K562 (cell line): Measurements from ENCODE around the gene APBB2. TPM values are rescaled to one million over a fixed set of nuclear protein-coding genes. Genes with fewer than 3 reads are reported as not detected.
A peak's percentile ranks its signal among the peaks of the same experiment; 100 is the strongest.

Experiments used
- ATAC-seq: fragments of 200-7000 bp; cut with Tn5 transposase; 3 replicates; pipeline ENCODE4 v1.9.1; 2020; ENCODE audit warnings: moderate library complexity
- Bru-seq: library from RNA; stranded (reverse); fragments of 400-500 nt; gene quantifications from one replicate; lab custom pipeline; 2021; lab: Mats Ljungman, UMichigan
- BruChase-seq, 2 experiments: library from RNA; stranded (reverse); fragments of 400-500 nt; gene quantifications; one replicate each; lab custom pipeline; 2021; lab: Mats Ljungman, UMichigan
- BruUV-seq: library from RNA; stranded (reverse); fragments of 400-500 nt; replicated peaks from 2 replicates; lab custom pipeline; 2021; lab: Mats Ljungman, UMichigan
- CTCF ChIA-PET: fragments of 300-600 bp; formaldehyde crosslinking; extraction: SDS; loops from one replicate; lab custom pipeline; 2021; ENCODE audit warnings: low intra/inter-chr PET ratio; lab: Yijun Ruan, JAX
- POLR2A ChIA-PET: fragments of 300-600, 350-650 bp; sonication (Branson Sonifier 250); formaldehyde crosslinking; extraction: SDS; loops from one replicate; lab custom pipeline; 2021; ENCODE audit warnings: antibody characterized with exemption, inconsistent platforms; lab: Yijun Ruan, JAX
- DNase-seq, 4 experiments: peaks; one replicate each; pipeline versions ENCODE4 v3.0.0 to v3.0.0-alpha.2; 2011 to 2018; ENCODE audit warnings: low spot score in 3 of 4, mixed read lengths in 3 of 4; ENCODE audit errors: extremely low read depth in 1 of 4
- FAIRE-seq: peaks from 2 replicates; lab custom pipeline; 2011; peaks lifted over from hg19 to GRCh38; lab: Jason Lieb, UNC
- H2AFZ ChIP-seq: 2 replicates; pipeline ENCODE4 v1.6.0; 2011; ENCODE audit warnings: low read depth, low read length, control low read depth, inconsistent platforms
- H3K27ac ChIP-seq: fragments of 200-600 bp; 3 replicates; pipeline ENCODE4 v1.8.0; 2011; ENCODE audit warnings: low read depth, mild to moderate bottlenecking, control low read depth, inconsistent platforms, low read length, moderate library complexity, mixed read lengths; ENCODE audit errors: extremely low read depth
- H3K27me3 ChIP-seq, 2 experiments: fragments of 300-600 bp in 1 of 2; 2 replicates in 1 of 2; 3 replicates in 1 of 2; pipeline versions ENCODE4 v1.6.0 to v1.8.0; 2011; ENCODE audit warnings: inconsistent platforms in 2 of 2, low read length in 2 of 2, mild to moderate bottlenecking in 1 of 2, mixed read lengths in 1 of 2, moderate library complexity in 1 of 2; ENCODE audit not compliant: control insufficient read depth in 2 of 2, insufficient read depth in 2 of 2
- H3K36me3 ChIP-seq: fragments of 300-600 bp; 3 replicates; pipeline ENCODE4 v1.8.0; 2011; ENCODE audit warnings: mild to moderate bottlenecking, low read length, inconsistent platforms; ENCODE audit not compliant: control insufficient read depth, insufficient read depth
- H3K4me1 ChIP-seq, 2 experiments: fragments of 200-600 bp in 1 of 2; replicated peaks in 1 of 2; 2 replicates in 1 of 2; 3 replicates in 1 of 2; pipeline versions ENCODE4 v1.5.1 to v1.8.0; 2011; ENCODE audit warnings: inconsistent platforms in 2 of 2, low read length in 2 of 2, mild to moderate bottlenecking in 1 of 2, mixed read lengths in 1 of 2, moderate library complexity in 1 of 2; ENCODE audit not compliant: control insufficient read depth in 2 of 2, insufficient read depth in 2 of 2
- H3K4me2 ChIP-seq: 2 replicates; pipeline ENCODE4 v1.6.1; 2011; ENCODE audit warnings: low read length, control low read depth, inconsistent platforms, mixed read lengths; ENCODE audit not compliant: insufficient read depth
- H3K4me3 ChIP-seq: fragments of 200-600 bp; sonication (generic), shearing (Covaris generic); 2 replicates; pipeline ENCODE4 v1.5.1; 2016; ENCODE audit warnings: control low read depth, inconsistent platforms
- H3K79me2 ChIP-seq: fragments of 200-600 bp; 3 replicates; pipeline ENCODE4 v1.8.0; 2011; ENCODE audit warnings: low read length, inconsistent platforms; ENCODE audit not compliant: control insufficient read depth, insufficient read depth
- H3K9ac ChIP-seq, 2 experiments: 2 replicates each; pipeline versions ENCODE4 v1.6.0 to v1.6.1; 2011; ENCODE audit warnings: low read depth in 2 of 2, low read length in 2 of 2, control low read depth in 1 of 2, inconsistent platforms in 1 of 2, mild to moderate bottlenecking in 1 of 2, mixed read lengths in 1 of 2; ENCODE audit not compliant: insufficient read depth in 1 of 2
- H3K9me1 ChIP-seq: one replicate; pipeline ENCODE4 v1.6.0; 2011; ENCODE audit warnings: inconsistent platforms, mild to moderate bottlenecking, low read length, moderate library complexity; ENCODE audit not compliant: control insufficient read depth, insufficient read depth
- H3K9me3 ChIP-seq: replicated peaks from 2 replicates; pipeline ENCODE4 v1.5.1; 2011; ENCODE audit warnings: low read depth, low read length, inconsistent platforms; ENCODE audit not compliant: control insufficient read depth, insufficient read depth
- H4K20me1 ChIP-seq: replicated peaks from 2 replicates; pipeline ENCODE4 v1.6.1; 2011; ENCODE audit warnings: low read length, inconsistent platforms, mixed read lengths; ENCODE audit not compliant: control insufficient read depth, insufficient read depth
- EGR1 ChIP-seq: fragments of 450-650 bp; conservative IDR thresholded peaks from 2 replicates; pipeline ENCODE4 v1.6.1; 2017; ENCODE audit warnings: mild to moderate bottlenecking
- GABPB1 ChIP-seq: sonication (generic); formaldehyde crosslinking; IDR thresholded peaks from 2 replicates; pipeline ENCODE4 v1.8.0; 2022; ENCODE audit warnings: mild to moderate bottlenecking, missing genetic modification reagents
- RFX1 ChIP-seq: fragments of 450-650 bp; IDR thresholded peaks from 2 replicates; pipeline ENCODE4 v1.6.1; 2016; ENCODE audit warnings: mild to moderate bottlenecking, moderate library complexity
- TBL1XR1 ChIP-seq, 2 experiments: IDR thresholded peaks; 2 replicates each; pipeline ENCODE4 v1.6.1; 2012; ENCODE audit warnings: improper control_type of control experiment in 2 of 2, low read length in 2 of 2, mild to moderate bottlenecking in 1 of 2
- ZNF324 ChIP-seq: fragments of 250-450 bp; sonication (Bioruptor Pico); IDR thresholded peaks from 2 replicates; pipeline ENCODE4 v1.4.0; 2020; ENCODE audit warnings: mild to moderate bottlenecking
- ZNF431 ChIP-seq: sonication (generic); formaldehyde crosslinking; IDR thresholded peaks from 2 replicates; pipeline ENCODE4 v1.8.0; 2022; ENCODE audit warnings: mild to moderate bottlenecking, missing genetic modification reagents
- WGBS: fragments of 100-300 bp; shearing (Covaris generic); methylation state at CpG from one replicate; pipeline ENCODE4 v1.1.6; 2016; ENCODE audit warnings: low coverage, mixed read lengths; ENCODE audit not compliant: insufficient coverage; ENCODE audit errors: missing lambda C conversion rate; 5-methylcytosine and 5-hydroxymethylcytosine counted together
- in situ Hi-C: fragments of 300-500 bp; cut with MboI; formaldehyde crosslinking; loops from 4 replicates; pipeline ENCODE4 v1.15.0; 2018; ENCODE audit warnings: inconsistent platforms, mixed read lengths
- intact Hi-C: fragments of 100-400 bp; cut with micrococcal nuclease; formaldehyde crosslinking; loops from 2 replicates; pipeline ENCODE4 v1.14.2; 2022
- long read RNA-seq, 3 experiments: library from polyadenylated mRNA in 2 of 3; library from RNA in 1 of 3; unstranded in 2 of 3; stranded (forward) in 1 of 3; transcript quantifications; one replicate each; pipeline ENCODE4 v2.0.0, GENCODE V29; 2019 to 2022
- polyA minus RNA-seq, 3 experiments: library from RNA; depleted of rRNA, polyadenylated mRNA; stranded (reverse); fragments of >200 nt; gene quantifications; 2 replicates each; pipeline ENCODE4 v1.2.3, GENCODE V29; 2011
- polyA plus RNA-seq, 8 experiments: library from polyadenylated mRNA; depleted of rRNA in 4 of 8; stranded (reverse) in 5 of 8; unstranded in 3 of 8; fragments of >200 nt; fragmentation: Nextera tagmentation in 2 of 8; fragmentation: Illumina TruSeq in 1 of 8; extraction: Ambion mirVana in 2 of 8; extraction: Trizol in 1 of 8; gene quantifications; 2 replicates each; pipeline versions ENCODE4 v1.2.1 to v1.2.3, GENCODE V29; 2011 to 2014; ENCODE audit warnings: inconsistent platforms in 1 of 8, missing spikeins in 1 of 8
- total RNA-seq, 7 experiments: library from RNA; depleted of rRNA in 6 of 7; stranded (reverse); fragments of >200 nt in 6 of 7; fragmentation: Illumina TruSeq in 2 of 7; extraction: Trizol in 2 of 7; gene quantifications; 2 replicates each; pipeline versions ENCODE4 v1.2.1 to v1.2.3, GENCODE V29; 2011 to 2021; ENCODE audit warnings: low replicate concordance in 1 of 7
- TF ChIP-seq, protein P1 (sequence below), 3 experiments: IDR thresholded peaks in 2 of 3; conservative IDR thresholded peaks in 1 of 3; 2 replicates each; pipeline ENCODE4 v1.5.1; 2011 to 2012; ENCODE audit warnings: low read length in 3 of 3, mild to moderate bottlenecking in 3 of 3, control low read depth in 2 of 3, improper control_type of control experiment in 1 of 3, inconsistent platforms in 1 of 3, low read depth in 1 of 3, mixed read lengths in 1 of 3, moderate library complexity in 1 of 3; ENCODE audit not compliant: insufficient read depth in 2 of 3
- TF ChIP-seq, protein P2 (sequence below): fragments of 250-450 bp; sonication (Bioruptor Pico); IDR thresholded peaks from 2 replicates; pipeline ENCODE4 v1.5.0; 2020; ENCODE audit warnings: mild to moderate bottlenecking
- TF ChIP-seq, protein P3 (sequence below): fragments of 200-800 bp; sonication (Bioruptor generic); IDR thresholded peaks from 2 replicates; pipeline ENCODE4 v1.6.1; 2017; ENCODE audit warnings: missing genetic modification characterization, missing compliant biosample characterization

Gene APBB2
- 3.2 and 3.4 TPM in 2 replicates for total RNA-seq (2011; cell fraction: chromatin; rRNA removed; ENCODE audit: low replicate concordance)
- 1.8 and 2.6 TPM in 2 replicates for total RNA-seq (2011; cell fraction: nucleolus; rRNA removed)
- total RNA-seq (2011; cell fraction: nucleoplasm; rRNA removed) = 1.2 and 1.3 TPM in 2 replicates
- total RNA-seq (2014; rRNA removed) (1.4 and 2.4 TPM in 2 replicates), total RNA-seq (2014; rRNA removed; fragmentation: Illumina TruSeq; extraction: Trizol) (1.7 and 1.9 TPM in 2 replicates), total RNA-seq (2015; rRNA removed; fragmentation: Illumina TruSeq; extraction: Trizol) (1.5 and 1.8 TPM in 2 replicates), total RNA-seq (2021) (2.1 TPM in 2 replicates), polyA plus RNA-seq (2011; rRNA removed) (0.20 and 0.24 TPM in 2 replicates), polyA plus RNA-seq (2014; fragmentation: Illumina TruSeq; extraction: Trizol) (1.4 and 2.0 TPM in 2 replicates), polyA plus RNA-seq (2014; fragmentation: Nextera tagmentation; extraction: Ambion mirVana) (under 1 TPM; 0.08 to 0.24 TPM), polyA plus RNA-seq (2014; rRNA removed) (0.73 and 0.90 TPM in 2 replicates), polyA minus RNA-seq (2011; rRNA and poly(A)+ RNA removed) (0.21 and 0.39 TPM in 2 replicates), Bru-seq, nascent RNA (percentile 35 among the genes with signal in this experiment), BruChase-seq, experiment 1, labeled RNA remaining after a 2-hour chase (percentile 38 among the genes with signal in this experiment), BruChase-seq, experiment 2, labeled RNA remaining after a 6-hour chase (percentile 36 among the genes with signal in this experiment)
- 0.09 and 0.10 TPM in 2 replicates for polyA plus RNA-seq (2011; cell fraction: cytosol; rRNA removed)
- 0.28 and 0.40 TPM in 2 replicates for polyA plus RNA-seq (2011; cell fraction: nucleus; rRNA removed)
- polyA plus RNA-seq (2012) = 0.77 and 3.3 TPM in 2 replicates
- 1.3 TPM in 1 of 2 replicates, not detected in the other for polyA minus RNA-seq (2011; cell fraction: cytosol; rRNA and poly(A)+ RNA removed)
- 0.56 and 1.5 TPM in 2 replicates for polyA minus RNA-seq (2011; cell fraction: nucleus; rRNA and poly(A)+ RNA removed)
- long read RNA-seq, experiment 1, partial matches to known transcripts = 2 of 4 reads
- long read RNA-seq, experiment 1, other reads (novel, unspliced or antisense) = 2 of 4 reads
- long read RNA-seq, experiment 2, partial matches to known transcripts = 0 of 1 reads
- long read RNA-seq, experiment 2, other reads (novel, unspliced or antisense) = 1 of 1 reads
- long read RNA-seq, experiment 3 = 0 reads

DNA sequence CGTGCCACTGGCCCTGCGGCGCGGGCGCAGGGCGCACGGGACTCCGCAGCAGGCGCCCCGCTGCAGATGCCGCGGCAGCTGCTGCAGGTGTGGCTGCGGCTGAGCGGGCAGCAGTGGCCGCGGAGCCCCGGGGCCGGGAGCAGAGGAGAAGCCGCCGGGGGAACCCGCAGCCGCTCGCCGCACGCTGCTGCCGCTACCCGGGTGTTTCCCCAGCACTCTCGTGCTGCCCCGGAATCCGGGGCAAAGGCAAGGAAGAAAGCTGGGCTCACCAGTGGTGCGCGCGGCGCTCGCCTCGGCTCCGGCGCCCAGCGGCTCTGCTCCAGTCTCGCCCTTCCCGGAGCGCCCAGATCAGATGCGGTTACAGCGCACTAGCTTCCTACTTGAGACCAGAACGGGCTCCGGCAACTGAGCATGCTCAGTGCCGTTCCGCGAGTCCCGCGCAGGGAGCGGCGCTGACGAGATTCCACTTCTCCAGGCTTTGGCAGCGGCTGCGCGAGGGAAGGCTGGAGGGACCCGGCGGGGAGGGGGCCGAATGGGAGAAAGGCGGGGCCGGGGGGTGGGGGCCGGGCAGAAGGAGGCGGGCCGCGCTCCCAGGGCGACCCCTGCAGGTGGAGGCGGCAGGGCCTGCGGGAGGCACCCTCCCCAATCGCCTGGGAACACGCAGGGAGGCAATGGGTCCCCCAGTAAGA lies at the start of gene APBB2:
Gene APBB2, minus strand, starts transcription at position 407 of the 689 bp plus-strand sequence. CDS start 181,288 bp downstream, outside the sequence.
- peak within 1 kb of the TSS; percentile 69 for H2AFZ ChIP-seq
- in situ Hi-C loops (loop anchor here (10.0 kb wide), 1 partner anchor 239 kb away; no protein-coding TSS in a partner anchor), intact Hi-C loops (loop anchor here (2.0 kb wide), 2 partner anchors 237 to 287 kb away; no protein-coding TSS in a partner anchor)
- 11% methylated on average over 51 of the region's 71 CpGs for whole genome bisulfite sequencing
- no TSS peak for BruUV-seq
- peak within 1 kb of the TSS; percentile 36; the same call in 1 of the 2 replicates for H3K4me2 ChIP-seq
- H3K36me3 ChIP-seq = no peaks in the 10 kb centered on the region
- POLR2A ChIA-PET = interaction anchor here (1.2 kb wide), 1 partner anchor 11 kb away, joined by 3 read pairs; no protein-coding TSS in a partner anchor
- CTCF ChIA-PET = interaction anchor here (0.8 to 1.5 kb wide), 3 partner anchors 238 to 292 kb away, joined by 3 to 6 read pairs (median 3); no protein-coding TSS in a partner anchor
- H3K9me3 ChIP-seq = no peaks in the 10 kb centered on the region
- H3K4me3 ChIP-seq = peak within 1 kb of the TSS; percentile 43
- peaks cover 0 to 12% of the 10 kb centered on the region in 2 experiments; a peak in 2 of 5 replicates for H3K4me1 ChIP-seq
- peak; percentile 74 to 86 (median 84) for DNase-seq
- H3K9me1 ChIP-seq = no peaks in the 10 kb centered on the region
- peak within 1 kb of the TSS in 1 of 2 experiments; percentile 88; a peak in 2 of 4 replicates for H3K9ac ChIP-seq
- peak; percentile 93 for ATAC-seq
- peaks cover 11 to 17% of the 10 kb centered on the region in 2 experiments; a peak in 4 of 5 replicates for H3K27me3 ChIP-seq
- no peaks in the 10 kb centered on the region for H4K20me1 ChIP-seq
- H3K27ac ChIP-seq = no peak within 1 kb of the TSS
- FAIRE-seq = no peak
- no peaks in the 10 kb centered on the region for H3K79me2 ChIP-seq
- TF ChIP-seq ZNF431 (CRISPR knock-in tag) (no peak), GABPB1 (no peak), RFX1 (no peak), ZNF324 (CRISPR knock-in tag) (no peak), TBL1XR1 (IDR thresholded peaks at IDR 0.05; ENCODE audit: low read length in 2 of 2) (no peak), EGR1 (no peak)
- TF ChIP-seq, protein P1, sequence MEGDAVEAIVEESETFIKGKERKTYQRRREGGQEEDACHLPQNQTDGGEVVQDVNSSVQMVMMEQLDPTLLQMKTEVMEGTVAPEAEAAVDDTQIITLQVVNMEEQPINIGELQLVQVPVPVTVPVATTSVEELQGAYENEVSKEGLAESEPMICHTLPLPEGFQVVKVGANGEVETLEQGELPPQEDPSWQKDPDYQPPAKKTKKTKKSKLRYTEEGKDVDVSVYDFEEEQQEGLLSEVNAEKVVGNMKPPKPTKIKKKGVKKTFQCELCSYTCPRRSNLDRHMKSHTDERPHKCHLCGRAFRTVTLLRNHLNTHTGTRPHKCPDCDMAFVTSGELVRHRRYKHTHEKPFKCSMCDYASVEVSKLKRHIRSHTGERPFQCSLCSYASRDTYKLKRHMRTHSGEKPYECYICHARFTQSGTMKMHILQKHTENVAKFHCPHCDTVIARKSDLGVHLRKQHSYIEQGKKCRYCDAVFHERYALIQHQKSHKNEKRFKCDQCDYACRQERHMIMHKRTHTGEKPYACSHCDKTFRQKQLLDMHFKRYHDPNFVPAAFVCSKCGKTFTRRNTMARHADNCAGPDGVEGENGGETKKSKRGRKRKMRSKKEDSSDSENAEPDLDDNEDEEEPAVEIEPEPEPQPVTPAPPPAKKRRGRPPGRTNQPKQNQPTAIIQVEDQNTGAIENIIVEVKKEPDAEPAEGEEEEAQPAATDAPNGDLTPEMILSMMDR (IDR thresholded peaks at IDR 0.05 in 2 of 3, conservative IDR thresholded peaks at IDR 0.05 in 1 of 3; ENCODE audit: insufficient read depth in 2 of 3, low read depth in 1 of 3, low read length in 3 of 3) = peak; percentile 35 to 64 (median 55); a peak in 4 of 6 replicates
- TF ChIP-seq, protein P2, sequence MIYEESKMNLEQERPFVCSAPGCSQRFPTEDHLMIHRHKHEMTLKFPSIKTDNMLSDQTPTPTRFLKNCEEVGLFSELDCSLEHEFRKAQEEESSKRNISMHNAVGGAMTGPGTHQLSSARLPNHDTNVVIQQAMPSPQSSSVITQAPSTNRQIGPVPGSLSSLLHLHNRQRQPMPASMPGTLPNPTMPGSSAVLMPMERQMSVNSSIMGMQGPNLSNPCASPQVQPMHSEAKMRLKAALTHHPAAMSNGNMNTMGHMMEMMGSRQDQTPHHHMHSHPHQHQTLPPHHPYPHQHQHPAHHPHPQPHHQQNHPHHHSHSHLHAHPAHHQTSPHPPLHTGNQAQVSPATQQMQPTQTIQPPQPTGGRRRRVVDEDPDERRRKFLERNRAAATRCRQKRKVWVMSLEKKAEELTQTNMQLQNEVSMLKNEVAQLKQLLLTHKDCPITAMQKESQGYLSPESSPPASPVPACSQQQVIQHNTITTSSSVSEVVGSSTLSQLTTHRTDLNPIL (CRISPR knock-in tag) = no peak
- TF ChIP-seq, protein P3, sequence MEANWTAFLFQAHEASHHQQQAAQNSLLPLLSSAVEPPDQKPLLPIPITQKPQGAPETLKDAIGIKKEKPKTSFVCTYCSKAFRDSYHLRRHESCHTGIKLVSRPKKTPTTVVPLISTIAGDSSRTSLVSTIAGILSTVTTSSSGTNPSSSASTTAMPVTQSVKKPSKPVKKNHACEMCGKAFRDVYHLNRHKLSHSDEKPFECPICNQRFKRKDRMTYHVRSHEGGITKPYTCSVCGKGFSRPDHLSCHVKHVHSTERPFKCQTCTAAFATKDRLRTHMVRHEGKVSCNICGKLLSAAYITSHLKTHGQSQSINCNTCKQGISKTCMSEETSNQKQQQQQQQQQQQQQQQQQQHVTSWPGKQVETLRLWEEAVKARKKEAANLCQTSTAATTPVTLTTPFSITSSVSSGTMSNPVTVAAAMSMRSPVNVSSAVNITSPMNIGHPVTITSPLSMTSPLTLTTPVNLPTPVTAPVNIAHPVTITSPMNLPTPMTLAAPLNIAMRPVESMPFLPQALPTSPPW (CRISPR knock-in tag) = peak; percentile 99
